BJ (cell line): Measurements from ENCODE around the gene TAOK1. TPM values are rescaled to one million over a fixed set of nuclear protein-coding genes. Genes with fewer than 3 reads are reported as not detected.

Experiments
- CTCF ChIA-PET: fragments of 350-600 bp; formaldehyde crosslinking; extraction: SDS; loops from one replicate; lab custom pipeline; 2021; ENCODE audit warnings: antibody characterized with exemption, inconsistent platforms; lab: Yijun Ruan, JAX
- POLR2A ChIA-PET: fragments of 300-600 bp; sonication (Branson Sonifier 250); formaldehyde crosslinking; extraction: SDS; loops from one replicate; lab custom pipeline; 2021; ENCODE audit warnings: antibody characterized with exemption; lab: Charles Lee
- DNase-seq: peaks from one replicate; pipeline ENCODE4 v3.0.0-alpha.2; 2011; ENCODE audit warnings: low read depth
- H3K27me3 ChIP-seq: 2 replicates; pipeline ENCODE4 v1.6.0; 2011; ENCODE audit warnings: low read length; ENCODE audit not compliant: control insufficient read depth, insufficient read depth
- H3K36me3 ChIP-seq: 2 replicates; pipeline ENCODE4 v1.5.1; 2011; ENCODE audit warnings: low read length; ENCODE audit not compliant: control insufficient read depth, insufficient read depth
- H3K4me3 ChIP-seq: 2 replicates; pipeline ENCODE4 v1.5.1; 2011; ENCODE audit warnings: low read depth, mild to moderate bottlenecking, control low read depth, low read length
- CTCF ChIP-seq: IDR thresholded peaks from 2 replicates; pipeline ENCODE4 v1.5.1; 2011; ENCODE audit warnings: low read depth, mild to moderate bottlenecking, control low read depth, inconsistent platforms, low read length, moderate library complexity; ENCODE audit not compliant: insufficient read depth
- polyA plus RNA-seq: library from polyadenylated mRNA; depleted of rRNA; stranded (reverse); fragments of >200 nt; gene quantifications from 2 replicates; pipeline ENCODE4 v1.2.3, GENCODE V29; 2011

TAOK1 gene
- polyA plus RNA-seq, 1 experiment, result 9.1 TPM

GRCh38 chr17:29594519-29595090, 204.4 kb downstream of the TAOK1 start:
- ChIA-PET POLR2A (no interaction called here), CTCF (interaction anchor here (0.5 to 4.7 kb wide), 5 partner anchors 13 to 426 kb away, joined by 3 to 61 read pairs (median 20); no protein-coding TSS in a partner anchor)
- no peak for DNase-seq
- H3K27me3 ChIP-seq, result no peaks in the 10 kb centered on the region
- no peaks in the 10 kb centered on the region for H3K36me3 ChIP-seq
- TF ChIP-seq CTCF, result no peak
- H3K4me3 ChIP-seq, result no peak overlapping the region

GRCh38 chr17:29595107-29595942, 205.2 kb downstream of the TAOK1 start:
- no peak overlapping the region for H3K4me3 ChIP-seq
- ChIA-PET CTCF (interaction anchor here (0.9 to 4.7 kb wide), 2 partner anchors 14 to 184 kb away, joined by 3 to 61 read pairs; no protein-coding TSS in a partner anchor), POLR2A (no interaction called here)
- DNase-seq, result no peak
- H3K27me3 ChIP-seq, result no peaks in the 10 kb centered on the region
- no peaks in the 10 kb centered on the region for H3K36me3 ChIP-seq
- no peak for TF ChIP-seq CTCF

GRCh38 chr17:29595943-29596774, 206.0 kb downstream of the TAOK1 start:
- ChIA-PET CTCF (interaction anchor here (0.9 kb wide), 1 partner anchor 183 kb away, joined by 3 read pairs; no protein-coding TSS in a partner anchor), POLR2A (no interaction called here)
- no peak overlapping the region for H3K4me3 ChIP-seq
- no peak for TF ChIP-seq CTCF
- H3K27me3 ChIP-seq, result no peaks in the 10 kb centered on the region
- DNase-seq, result no peak
- H3K36me3 ChIP-seq, result no peaks in the 10 kb centered on the region

- no peaks in the 10 kb centered on the region for H3K27me3 ChIP-seq
- CTCF ChIA-PET, result interaction anchor here (0.6 to 1.3 kb wide), 3 partner anchors 23 to 44 kb away, joined by 3 to 6 read pairs (median 3); no protein-coding TSS in a partner anchor
- POLR2A ChIA-PET, result no interaction called here
Observed at GRCh38 chr17:29596811-29597210, 206.6 kb downstream of the TAOK1 start.

More at GRCh38 chr17:29596811-29597210, 206.6 kb downstream of the TAOK1 start:
- H3K36me3 ChIP-seq, result no peaks in the 10 kb centered on the region
- no peak overlapping the region for H3K4me3 ChIP-seq
- TF ChIP-seq CTCF, result no peak
- DNase-seq, result no peak
